Measurements from ENCODE around the gene ARAP2.

GRCh38 chr4:36267486-36268268 lies 23.4 kb upstream of the ARAP2 start:
- TF ChIP-seq POLR2A (IDR thresholded peaks at IDR 0.05; ENCODE audit: low read depth) (no peak), POLR2AphosphoS5 (IDR thresholded peaks at IDR 0.05) (no peak), EP300 (IDR thresholded peaks at IDR 0.05) (no peak)
- TF ChIP-seq, protein P1, sequence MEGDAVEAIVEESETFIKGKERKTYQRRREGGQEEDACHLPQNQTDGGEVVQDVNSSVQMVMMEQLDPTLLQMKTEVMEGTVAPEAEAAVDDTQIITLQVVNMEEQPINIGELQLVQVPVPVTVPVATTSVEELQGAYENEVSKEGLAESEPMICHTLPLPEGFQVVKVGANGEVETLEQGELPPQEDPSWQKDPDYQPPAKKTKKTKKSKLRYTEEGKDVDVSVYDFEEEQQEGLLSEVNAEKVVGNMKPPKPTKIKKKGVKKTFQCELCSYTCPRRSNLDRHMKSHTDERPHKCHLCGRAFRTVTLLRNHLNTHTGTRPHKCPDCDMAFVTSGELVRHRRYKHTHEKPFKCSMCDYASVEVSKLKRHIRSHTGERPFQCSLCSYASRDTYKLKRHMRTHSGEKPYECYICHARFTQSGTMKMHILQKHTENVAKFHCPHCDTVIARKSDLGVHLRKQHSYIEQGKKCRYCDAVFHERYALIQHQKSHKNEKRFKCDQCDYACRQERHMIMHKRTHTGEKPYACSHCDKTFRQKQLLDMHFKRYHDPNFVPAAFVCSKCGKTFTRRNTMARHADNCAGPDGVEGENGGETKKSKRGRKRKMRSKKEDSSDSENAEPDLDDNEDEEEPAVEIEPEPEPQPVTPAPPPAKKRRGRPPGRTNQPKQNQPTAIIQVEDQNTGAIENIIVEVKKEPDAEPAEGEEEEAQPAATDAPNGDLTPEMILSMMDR (IDR thresholded peaks at IDR 0.05), result no peak
